Stimulated activated CD4-positive, alpha-beta T cell treated with anti-CD3 and anti-CD28 coated beads, Interleukin-12 subunit alpha, Interleukin-12 subunit beta, amount 100 ng/mL, for 24 hours (primary cell): Measurements from ENCODE around the gene TCOF1.
"Not testable (repeated sequence)": the region's sequence is repeated elsewhere in the genome, so short reads cannot be mapped to it uniquely, and the experiment has no call there.

Experiments
- DNase-seq, 2 experiments: peaks; one replicate each; pipeline ENCODE4 v3.0.0-alpha.2; 2020; ENCODE audit warnings: low read depth in 2 of 2

Gene TCOF1

GRCh38 chr5:150402901-150403342 is 45.4 kb downstream of the TCOF1 start:
- no peak for DNase-seq

DNA sequence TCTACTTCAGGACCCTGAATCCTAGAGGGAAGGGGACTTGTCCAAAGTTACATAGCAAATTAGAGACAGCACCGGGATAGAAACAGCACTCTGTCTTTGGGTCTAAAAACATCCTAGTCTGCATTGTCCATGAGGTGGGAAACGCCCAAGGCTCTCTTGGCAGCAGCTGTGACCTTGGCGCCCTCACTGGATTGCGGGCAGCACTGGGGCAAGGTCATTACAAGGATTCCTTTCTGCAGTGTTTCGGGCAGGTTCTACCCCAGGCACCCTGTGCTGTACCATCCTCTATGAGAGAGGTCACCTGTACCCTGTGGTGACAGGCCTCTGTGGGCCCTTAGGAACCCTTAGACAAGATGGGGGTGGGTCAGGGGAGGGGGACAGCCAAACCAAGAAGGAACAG is 46.6 kb downstream of the TCOF1 start:
- no peak for DNase-seq

DNA sequence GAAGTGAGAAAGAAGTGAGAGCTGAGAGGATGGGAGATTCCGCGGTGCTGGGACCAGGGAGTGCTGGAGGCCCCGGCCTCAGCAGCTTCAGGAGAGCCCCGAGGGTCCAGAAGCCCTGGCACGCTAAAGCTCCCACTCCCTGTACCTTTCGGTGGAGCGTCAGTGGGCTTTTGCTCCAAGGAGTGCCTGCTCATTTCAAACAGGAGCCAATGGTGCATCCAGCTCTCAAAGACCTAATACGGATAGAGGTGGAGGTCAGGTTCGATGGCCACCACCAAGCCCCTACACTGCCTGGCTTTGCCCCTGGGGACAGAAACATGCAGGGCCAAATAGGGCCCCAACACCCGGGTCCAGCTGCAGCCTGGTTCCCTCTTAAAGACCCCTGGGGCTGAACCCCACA is 47.0 kb downstream of the TCOF1 start:
- DNase-seq: no peak

- no peak for DNase-seq
Measured at GRCh38 chr5:150404941-150405816, 47.7 kb downstream of the TCOF1 start.

DNA sequence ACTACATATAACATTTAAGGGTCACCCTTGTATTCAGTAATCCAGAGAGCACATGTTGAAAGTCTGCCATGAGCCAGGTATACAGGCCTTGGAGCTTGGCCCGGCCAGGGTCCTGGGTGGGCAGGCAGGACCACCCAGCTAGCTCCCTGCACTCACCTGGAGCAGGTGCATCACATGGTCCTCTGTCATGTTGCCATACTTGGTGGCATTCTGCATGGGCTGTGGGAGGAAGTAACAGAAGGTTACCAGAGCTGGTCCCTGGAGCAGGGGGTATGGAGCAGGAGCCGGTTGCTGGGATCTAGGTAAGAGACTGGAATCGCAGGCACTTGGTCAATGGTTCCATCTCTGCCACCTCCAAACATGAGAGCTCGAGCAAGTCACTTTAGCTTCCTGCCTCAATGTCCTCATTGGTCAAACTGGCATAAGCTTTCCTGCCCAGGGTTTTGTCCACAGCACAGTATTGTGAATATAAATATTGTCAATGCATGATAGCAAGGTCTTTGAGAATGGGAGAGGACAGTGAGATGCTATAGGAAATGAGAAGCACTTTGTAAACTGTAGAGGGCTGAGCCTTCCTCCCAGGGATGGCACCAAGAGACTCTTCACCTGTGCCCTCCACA is 48.7 kb downstream of the TCOF1 start:
- DNase-seq: no peak

GRCh38 chr5:150406723-150407095 is 49.2 kb downstream of the TCOF1 start:
- DNase-seq: no peak

DNA sequence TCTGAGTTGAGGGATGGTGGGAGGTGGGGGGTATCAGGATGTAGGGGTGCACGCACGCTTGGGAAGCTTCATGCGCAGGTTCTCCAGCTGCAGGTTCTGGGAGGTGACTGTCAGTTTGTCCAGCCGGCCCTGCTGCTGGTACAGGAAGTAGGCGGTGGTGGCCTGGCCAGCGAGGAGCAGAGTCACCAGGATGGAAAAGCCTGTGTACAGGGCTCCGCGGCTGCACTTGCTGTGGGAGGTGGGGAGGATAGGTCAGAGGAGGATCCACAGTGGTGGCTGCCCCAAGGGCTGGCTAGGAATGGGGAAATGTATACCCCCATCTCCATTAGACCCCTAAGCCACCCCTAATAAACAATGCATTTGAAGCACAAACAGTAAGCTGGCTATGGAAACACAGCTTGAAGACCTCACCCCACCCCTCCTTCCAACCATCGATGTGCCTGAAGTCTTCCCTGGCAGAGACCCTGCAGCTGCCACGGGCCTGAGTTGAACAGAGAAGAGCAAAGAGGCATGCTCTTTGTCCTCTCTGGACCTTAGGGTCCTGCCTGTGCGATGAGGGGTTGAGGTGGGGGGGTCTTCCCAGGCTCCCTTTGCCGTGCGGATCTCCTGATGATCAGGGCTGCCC is 49.7 kb downstream of the TCOF1 start:
- DNase-seq: no peak

DNA sequence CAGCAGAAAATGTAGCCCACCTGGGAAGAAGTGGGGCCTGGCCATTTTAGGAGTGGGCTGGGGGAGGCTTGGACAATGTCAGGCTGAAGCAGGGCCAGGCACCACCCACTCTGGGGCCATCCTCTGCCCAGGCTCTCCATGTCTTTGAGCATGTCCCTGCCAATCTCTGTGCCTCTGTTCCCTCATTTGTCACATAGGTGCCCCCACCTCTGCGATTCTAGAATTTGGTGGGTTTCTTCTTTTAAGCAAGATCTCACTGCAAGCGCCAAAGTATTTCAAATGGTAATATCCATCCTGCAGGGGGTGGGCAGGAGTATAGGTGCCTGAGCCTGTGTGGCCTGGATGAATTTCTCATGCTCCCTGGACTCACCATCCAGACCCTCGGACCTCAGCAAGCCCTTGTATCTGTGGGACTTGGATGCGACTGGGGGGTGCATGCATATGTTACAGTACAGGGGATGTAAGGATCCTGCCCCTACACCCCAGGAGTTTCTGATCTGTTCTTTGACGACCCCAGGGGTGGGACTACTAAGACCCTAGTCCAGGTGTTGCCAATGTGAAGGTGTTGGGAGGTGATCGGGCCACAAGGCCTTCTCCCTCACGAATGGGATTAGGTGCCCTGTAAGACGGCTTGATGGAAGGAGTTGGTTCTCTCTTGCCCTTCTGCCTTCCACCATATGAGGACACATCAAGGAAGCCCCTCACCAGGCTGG is 50.9 kb downstream of the TCOF1 start:
- no peak for DNase-seq

DNA sequence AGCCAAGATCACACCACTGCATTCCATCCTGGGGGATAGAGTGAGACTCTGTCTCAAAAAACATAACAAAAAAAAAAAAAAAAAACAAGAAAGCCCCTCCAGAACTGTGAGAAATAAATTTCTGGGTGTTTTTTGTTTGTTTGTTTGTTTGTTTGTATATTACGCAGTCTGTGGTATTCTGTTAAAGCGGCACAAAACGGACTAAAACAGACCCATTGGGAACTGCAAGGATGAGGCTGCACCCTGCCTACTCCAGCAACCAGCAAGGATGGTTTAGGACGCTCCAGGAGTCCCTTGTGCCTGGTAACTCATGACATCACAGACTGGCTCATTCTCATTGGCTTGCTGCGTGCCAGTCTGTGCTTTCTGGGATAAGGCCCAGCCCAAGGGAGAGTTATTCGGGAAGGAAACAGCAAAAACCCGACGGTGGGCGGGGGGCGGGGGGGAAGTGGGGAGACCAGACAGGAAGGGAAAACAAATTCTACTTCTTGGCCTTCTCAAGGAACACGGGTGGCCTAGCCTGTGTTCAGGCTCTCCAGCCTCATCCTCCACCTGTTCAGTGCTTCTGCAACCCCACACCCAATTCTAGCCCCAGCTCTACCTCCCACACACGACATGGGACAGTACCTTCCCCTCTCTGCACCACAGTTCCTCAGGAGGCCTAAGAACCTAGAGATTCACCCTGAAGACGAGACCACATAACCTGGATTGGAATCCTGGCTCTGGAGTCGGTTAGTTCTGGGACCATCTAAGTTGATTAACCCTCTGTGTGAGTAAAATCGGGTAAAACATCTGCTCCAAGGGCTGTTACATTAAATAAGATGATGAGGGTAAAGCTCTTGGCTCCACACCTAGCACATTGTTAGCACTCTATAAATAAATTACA is 52.4 kb downstream of the TCOF1 start:
- peak; percentile 24 to 25 for DNase-seq

DNA sequence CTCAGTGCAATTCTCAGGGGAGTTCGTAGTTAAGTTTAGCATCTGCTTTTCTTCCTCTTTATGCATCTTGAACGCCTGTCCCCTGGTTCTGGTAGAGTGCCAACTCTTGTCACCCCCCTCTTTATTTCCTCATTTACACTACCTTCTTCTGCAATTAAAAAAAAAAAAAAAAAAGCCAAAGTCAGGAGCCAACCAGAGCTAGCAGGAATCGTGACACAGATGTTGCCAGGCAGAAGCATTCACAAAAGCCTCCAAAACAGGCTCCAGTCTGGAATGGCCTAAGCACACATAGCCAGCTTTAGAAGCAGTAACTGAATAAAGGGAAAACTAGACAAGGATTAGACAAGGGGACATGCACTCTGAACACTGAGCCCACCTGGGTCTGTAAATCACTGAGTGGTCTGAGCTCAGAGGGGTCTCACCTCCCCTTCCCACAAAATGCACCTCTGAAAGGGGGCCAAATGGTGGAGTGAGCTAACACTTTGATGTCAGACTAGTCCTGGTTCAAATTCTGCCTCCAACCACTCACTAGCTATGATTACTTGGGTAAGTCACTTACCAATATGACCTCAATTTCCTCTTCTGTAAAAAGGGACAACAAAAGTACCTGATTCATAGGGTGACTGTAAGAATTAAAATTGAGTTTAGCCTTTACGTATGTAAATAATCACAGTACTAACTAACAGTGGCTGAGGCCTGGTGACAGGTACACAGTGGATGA is 53.2 kb downstream of the TCOF1 start:
- DNase-seq: no peak

DNA sequence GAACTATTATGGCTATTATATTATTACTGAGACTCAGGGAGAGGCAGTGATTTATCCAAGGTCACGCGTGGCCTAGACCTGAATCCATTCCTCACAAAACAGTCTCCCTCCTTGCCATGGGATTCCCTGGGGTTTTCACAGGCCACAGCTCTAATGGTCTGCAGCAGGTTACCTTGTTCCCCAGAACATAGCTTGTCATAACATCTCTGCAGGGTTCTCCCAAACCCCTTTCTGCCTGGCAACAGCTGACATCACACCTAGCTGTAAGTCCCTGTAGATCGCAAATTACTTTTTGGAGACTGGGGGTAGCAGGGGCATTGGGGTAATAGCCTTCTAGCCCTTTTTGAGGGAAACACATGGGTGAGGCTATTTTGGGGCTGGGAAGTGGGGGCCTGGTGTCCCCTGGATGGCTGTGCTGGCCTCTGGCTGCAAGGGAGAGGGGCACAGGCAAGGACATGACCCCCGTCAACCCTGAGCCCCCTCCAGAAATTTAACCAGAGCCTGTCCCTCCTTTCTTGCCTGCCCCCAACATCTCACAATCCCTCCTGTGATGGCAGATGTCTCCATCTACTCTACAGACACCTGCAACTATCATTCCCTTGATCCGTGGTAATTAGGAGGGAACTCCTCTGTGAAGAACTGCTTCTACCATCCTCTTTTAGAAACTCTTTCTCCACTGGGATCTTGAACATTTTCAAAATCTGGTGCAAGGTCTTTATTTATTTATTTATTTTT is 53.9 kb downstream of the TCOF1 start:
- peak; percentile 31 to 53 for DNase-seq

DNA sequence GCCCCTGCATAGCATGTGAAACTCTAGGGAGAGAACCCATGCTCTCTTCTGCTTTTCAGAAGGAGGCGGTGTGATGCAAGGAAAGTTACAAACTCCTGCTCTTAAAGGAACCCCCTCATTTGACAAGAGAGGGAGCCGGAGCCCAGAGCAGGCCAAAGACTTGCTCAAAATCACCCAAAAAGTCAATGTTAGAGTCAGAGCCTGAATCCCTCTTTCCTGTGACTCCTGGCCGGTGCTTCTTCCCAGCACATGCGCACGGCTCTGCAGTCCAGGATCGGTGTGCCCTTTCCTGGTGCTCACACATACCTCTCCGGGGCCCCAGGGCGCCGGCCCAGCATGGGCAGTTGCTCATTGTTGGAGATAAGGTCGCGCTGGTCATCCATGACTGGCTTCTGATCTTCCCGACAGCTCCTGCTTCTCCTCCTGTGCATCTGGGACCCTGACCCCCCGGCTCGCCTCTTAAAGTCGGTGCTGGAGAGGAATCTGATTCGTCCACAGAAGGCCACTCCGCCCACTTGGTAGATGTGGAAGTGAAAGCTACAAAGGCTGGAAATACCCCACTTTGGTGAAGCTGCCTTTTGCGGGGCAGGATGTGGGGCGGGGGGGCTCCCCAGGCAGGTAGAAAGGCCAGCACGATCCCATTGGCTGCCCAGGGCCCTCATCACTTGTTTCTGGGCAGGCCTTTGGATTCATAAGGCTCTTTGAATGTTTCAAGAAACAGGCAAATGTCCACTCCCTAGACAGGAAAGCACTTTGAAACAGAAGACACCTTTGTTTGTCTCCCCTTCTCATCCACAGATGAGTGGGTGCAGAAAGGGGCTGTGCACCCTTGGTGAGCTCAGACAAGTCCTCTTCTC is 55.0 kb downstream of the TCOF1 start, which contains the start of gene CD74:
Gene CD74, minus strand, starts transcription at position 592 of the 857 bp plus-strand sequence. Its CDS starts 161 bp downstream, at position 431.
- DNase-seq: peak; percentile 80 to 87

- no peak for DNase-seq
Measured at GRCh38 chr5:150413176-150413901, 55.8 kb downstream of the TCOF1 start.

DNA sequence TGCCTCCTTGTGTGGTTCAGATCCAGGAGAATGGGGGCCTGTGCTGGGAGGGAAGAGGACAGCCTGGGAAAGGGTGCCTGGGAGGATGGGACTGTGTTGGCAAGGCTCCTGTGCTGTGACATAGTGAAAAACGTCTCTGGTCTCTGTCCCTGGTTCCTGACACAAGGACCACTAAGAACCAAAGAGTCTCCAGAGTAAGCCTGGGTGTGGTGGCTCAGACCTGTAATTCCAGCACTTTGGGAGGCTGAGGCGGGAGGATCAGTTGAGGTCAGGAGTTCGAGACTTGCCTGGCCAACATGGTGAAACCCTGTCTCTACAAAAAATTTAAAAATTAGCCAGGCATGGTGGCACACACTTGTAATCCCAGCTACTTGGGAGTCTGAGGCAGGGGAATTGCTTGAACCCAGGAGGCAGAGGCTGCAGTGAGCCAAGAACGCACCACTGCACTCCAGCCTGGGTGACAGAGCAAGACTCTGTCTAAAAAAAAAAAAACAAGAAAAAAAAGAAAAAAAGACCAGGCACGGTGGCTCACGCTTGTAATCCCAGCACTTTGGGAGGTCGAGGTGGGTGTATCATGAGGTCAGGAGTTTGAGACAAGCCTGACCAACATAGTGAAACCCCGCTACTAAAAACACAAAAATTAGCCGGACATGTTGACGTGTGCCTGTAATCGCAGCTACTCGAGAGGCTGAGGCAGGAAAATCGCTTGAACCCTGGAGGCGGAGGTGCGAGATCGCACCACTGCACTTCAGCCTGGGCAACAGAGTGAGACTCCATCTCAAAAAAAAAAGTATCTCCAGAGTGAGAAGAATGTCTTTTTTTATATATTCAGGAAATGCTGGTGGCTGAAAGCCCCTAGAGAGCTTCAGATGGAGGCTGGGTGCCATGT is 56.6 kb downstream of the TCOF1 start:
- not testable (repeated sequence) for DNase-seq

GRCh38 chr5:150419630-150420270 is 62.3 kb downstream of the TCOF1 start:
- no peak for DNase-seq

GRCh38 chr5:150422075-150422474 is 64.6 kb downstream of the TCOF1 start:
- DNase-seq: no peak
